NCI-H1930 (cell line): ENCODE data around the gene CHST13.

Experiments used
- DNase-seq, 2 experiments: peaks; one replicate each; lab custom pipeline; 2025; lab: John Stamatoyannopoulos, UW

CHST13 gene

GRCh38 chr3:126541628-126542339 is 17.8 kb downstream of the CHST13 start:
- no peak for DNase-seq

- no peak for DNase-seq
Measured at GRCh38 chr3:126542340-126543241, 18.6 kb downstream of the CHST13 start.

- DNase-seq, result no peak
Measured at GRCh38 chr3:126543457-126544061, 19.6 kb downstream of the CHST13 start.

- DNase-seq, result no peak
Measured at GRCh38 chr3:126544596-126545281, 20.8 kb downstream of the CHST13 start.

GRCh38 chr3:126545544-126545943 is 21.6 kb downstream of the CHST13 start:
- DNase-seq, result no peak

- DNase-seq, result no peak
Measured at GRCh38 chr3:126546013-126546412, 22.1 kb downstream of the CHST13 start.

GRCh38 chr3:126546549-126547239 is 22.7 kb downstream of the CHST13 start:
- no peak for DNase-seq

- no peak for DNase-seq
Measured at GRCh38 chr3:126547721-126548120, 23.8 kb downstream of the CHST13 start.

GRCh38 chr3:126548556-126549466 is 24.9 kb downstream of the CHST13 start:
- DNase-seq, result no peak

GRCh38 chr3:126549861-126550487 is 26.0 kb downstream of the CHST13 start:
- no peak for DNase-seq

- no peak for DNase-seq
Measured at GRCh38 chr3:126550488-126551051, 26.6 kb downstream of the CHST13 start.

- DNase-seq, result no peak
Measured at GRCh38 chr3:126551121-126551838, 27.3 kb downstream of the CHST13 start.

- no peak for DNase-seq
Measured at GRCh38 chr3:126551839-126552687, 28.1 kb downstream of the CHST13 start.

- no peak for DNase-seq
Measured at GRCh38 chr3:126552688-126553283, 28.8 kb downstream of the CHST13 start.

GRCh38 chr3:126553284-126554084 is 29.5 kb downstream of the CHST13 start:
- DNase-seq, result no peak
